Progenitor cell of endocrine pancreas (in vitro differentiated cells): ENCODE data around the gene PSMG4. TPM values are rescaled to one million over a fixed set of nuclear protein-coding genes. Genes with fewer than 3 reads are reported as not detected.

Source experiments
- DNase-seq: peaks from one replicate; pipeline ENCODE4 v3.0.0; 2021; ENCODE audit warnings: low spot score; ENCODE audit not compliant: unreplicated experiment
- H3K27ac Mint-ChIP-seq: 2 replicates; pipeline ENCODE4 v1.8.0; 2021; ENCODE audit warnings: mild to moderate bottlenecking, moderate library complexity, mixed read lengths
- H3K27me3 Mint-ChIP-seq: 2 replicates; pipeline ENCODE4 v1.8.0; 2021; ENCODE audit warnings: mixed read lengths
- H3K36me3 Mint-ChIP-seq: 2 replicates; pipeline ENCODE4 v1.8.0; 2022; ENCODE audit warnings: mixed read lengths; ENCODE audit not compliant: insufficient read depth
- H3K4me1 Mint-ChIP-seq: 2 replicates; pipeline ENCODE4 v1.8.0; 2021; ENCODE audit warnings: low read depth, mixed read lengths
- H3K4me3 Mint-ChIP-seq: 2 replicates; pipeline ENCODE4 v1.8.0; 2021; ENCODE audit warnings: low read depth, mild to moderate bottlenecking, moderate library complexity, mixed read lengths
- H3K9me3 Mint-ChIP-seq: 2 replicates; pipeline ENCODE4 v1.8.0; 2021; ENCODE audit warnings: low read depth, mixed read lengths
- total RNA-seq: library from RNA; stranded (reverse); gene quantifications from 2 replicates; pipeline ENCODE4 v1.2.1, GENCODE V29; 2021
- TF ChIP-seq, protein P1 (sequence below): fragments of 200-600 bp; sonication (generic); IDR thresholded peaks from one replicate; pipeline ENCODE4 v1.5.0; 2021; ENCODE audit warnings: antibody characterized with exemption, mild to moderate bottlenecking; ENCODE audit not compliant: unreplicated experiment

The PSMG4 gene
- total RNA-seq, 1 donor from 2014 or later = 17.7 TPM

DNA sequence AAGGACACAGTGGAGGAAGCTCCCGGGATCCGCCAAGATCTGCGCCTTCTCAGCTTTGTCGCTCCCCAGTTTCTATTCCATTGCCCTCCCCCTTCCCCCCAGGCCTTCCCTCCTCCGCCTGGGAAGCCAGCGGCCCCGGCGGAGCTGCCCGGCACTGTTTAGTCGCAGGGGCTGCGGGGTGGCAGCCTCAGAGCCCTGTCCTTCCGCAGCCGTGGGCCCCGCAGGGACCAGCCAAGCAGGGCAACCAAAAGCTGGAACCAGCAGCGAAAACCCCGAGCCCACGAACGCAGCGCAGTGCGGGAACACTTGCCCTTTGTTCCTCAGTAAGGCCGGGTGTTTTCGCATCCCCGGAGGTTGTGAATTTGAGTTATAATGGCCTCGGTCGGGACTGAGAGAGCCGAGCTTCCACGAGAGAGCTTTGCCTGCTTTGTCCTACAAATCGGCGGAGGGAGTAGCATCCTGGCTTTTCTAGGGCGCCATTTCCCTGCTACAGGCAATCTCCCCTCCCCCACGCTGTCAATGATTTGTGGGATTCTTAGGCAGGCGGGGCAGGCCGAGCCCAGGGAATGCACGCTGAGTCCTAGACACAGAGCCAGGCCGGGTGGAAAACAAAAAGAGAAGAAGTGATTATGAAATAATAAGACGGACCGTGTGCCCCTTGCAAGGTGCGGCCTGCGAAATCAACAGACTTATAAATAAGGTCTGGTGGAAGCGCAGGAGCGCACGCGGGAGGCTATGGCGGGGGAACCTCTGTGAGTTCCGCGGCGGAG, 27.3 kb upstream of the PSMG4 start:
- Mint-ChIP-seq H3K4me3 (peak overlapping the region; percentile 87), H3K4me1 (peaks cover 24% of the 10 kb centered on the region), H3K36me3 (no peaks in the 10 kb centered on the region), H3K27ac (peak overlapping the region; percentile 94), H3K9me3 (no peaks in the 10 kb centered on the region), H3K27me3 (peaks cover 17% of the 10 kb centered on the region)
- DNase-seq = peak; percentile 85
- TF ChIP-seq, protein P1, sequence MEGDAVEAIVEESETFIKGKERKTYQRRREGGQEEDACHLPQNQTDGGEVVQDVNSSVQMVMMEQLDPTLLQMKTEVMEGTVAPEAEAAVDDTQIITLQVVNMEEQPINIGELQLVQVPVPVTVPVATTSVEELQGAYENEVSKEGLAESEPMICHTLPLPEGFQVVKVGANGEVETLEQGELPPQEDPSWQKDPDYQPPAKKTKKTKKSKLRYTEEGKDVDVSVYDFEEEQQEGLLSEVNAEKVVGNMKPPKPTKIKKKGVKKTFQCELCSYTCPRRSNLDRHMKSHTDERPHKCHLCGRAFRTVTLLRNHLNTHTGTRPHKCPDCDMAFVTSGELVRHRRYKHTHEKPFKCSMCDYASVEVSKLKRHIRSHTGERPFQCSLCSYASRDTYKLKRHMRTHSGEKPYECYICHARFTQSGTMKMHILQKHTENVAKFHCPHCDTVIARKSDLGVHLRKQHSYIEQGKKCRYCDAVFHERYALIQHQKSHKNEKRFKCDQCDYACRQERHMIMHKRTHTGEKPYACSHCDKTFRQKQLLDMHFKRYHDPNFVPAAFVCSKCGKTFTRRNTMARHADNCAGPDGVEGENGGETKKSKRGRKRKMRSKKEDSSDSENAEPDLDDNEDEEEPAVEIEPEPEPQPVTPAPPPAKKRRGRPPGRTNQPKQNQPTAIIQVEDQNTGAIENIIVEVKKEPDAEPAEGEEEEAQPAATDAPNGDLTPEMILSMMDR = no peak

DNA sequence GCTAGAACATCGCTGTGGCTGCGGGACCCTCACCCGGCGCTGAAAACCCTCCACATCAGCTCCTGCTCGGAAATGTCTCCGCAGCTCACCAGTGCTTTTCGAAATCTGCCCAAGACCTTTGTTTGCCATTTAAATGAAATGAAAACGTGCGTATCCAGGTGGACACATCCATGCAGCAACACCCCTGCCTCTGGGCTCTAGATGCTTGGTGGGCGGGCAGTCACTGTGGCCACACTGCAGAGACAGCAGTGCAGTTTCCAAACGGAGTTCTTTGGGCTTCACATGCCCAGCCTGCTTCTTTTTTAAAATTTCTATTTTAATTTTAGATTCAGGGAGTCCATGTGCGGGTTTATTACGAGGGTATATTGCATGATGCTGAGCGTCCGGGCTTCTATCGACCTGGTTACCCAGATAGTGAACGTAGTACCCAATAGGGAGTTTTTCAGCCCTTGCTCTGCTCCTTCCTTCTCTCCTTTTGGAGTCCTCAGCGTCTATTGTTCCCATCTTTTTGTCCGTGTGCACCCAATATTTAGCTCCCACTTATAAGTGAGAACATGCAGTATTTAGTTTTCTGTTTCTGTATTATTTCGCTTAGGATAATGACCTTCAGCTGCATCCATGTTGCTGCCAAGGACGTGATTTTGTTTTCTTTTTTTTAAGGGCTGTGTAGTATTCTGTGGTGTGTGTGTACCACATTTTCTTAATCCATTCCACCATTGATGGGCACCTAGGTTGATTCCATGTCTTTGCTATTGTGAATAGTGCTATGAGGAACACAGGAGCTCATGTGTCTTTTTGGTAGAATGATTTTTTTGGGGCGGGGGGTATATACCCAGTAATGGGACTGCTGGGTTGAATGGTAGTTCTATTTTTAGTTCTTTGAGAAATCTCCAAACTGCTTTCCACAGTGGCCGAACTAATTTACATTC, 26.5 kb upstream of the PSMG4 start:
- TF ChIP-seq, protein P1 = no peak
- Mint-ChIP-seq H3K27ac (peak overlapping the region; percentile 94), H3K36me3 (no peaks in the 10 kb centered on the region), H3K4me1 (peaks cover 22% of the 10 kb centered on the region), H3K9me3 (no peaks in the 10 kb centered on the region), H3K27me3 (peaks cover 17% of the 10 kb centered on the region), H3K4me3 (peak overlapping the region; percentile 87)
- no peak for DNase-seq

DNA sequence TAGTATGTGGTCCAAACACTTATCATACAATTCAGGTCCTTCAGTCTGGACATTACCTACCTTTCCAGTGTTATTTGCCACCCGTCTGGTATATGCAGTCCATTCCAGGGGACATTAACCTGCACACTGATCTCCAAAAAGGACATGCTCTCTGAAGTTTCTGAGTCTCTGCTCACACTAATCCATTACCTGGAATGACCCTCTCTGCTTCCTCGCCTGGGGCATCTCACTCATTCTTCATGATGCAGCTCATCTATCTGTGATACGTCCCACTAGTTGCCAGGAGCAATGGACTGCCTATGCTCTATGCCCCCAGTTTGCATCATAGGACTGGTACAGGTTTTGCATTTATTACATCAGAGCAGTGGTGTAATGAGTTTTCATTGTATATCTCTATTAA, 25.4 kb upstream of the PSMG4 start:
- Mint-ChIP-seq H3K27ac (peak overlapping the region; percentile 55), H3K9me3 (no peaks in the 10 kb centered on the region), H3K4me3 (peak overlapping the region; percentile 87), H3K27me3 (peaks cover 17% of the 10 kb centered on the region), H3K36me3 (no peaks in the 10 kb centered on the region), H3K4me1 (peaks cover 22% of the 10 kb centered on the region)
- TF ChIP-seq, protein P1 = no peak
- DNase-seq = no peak

DNA sequence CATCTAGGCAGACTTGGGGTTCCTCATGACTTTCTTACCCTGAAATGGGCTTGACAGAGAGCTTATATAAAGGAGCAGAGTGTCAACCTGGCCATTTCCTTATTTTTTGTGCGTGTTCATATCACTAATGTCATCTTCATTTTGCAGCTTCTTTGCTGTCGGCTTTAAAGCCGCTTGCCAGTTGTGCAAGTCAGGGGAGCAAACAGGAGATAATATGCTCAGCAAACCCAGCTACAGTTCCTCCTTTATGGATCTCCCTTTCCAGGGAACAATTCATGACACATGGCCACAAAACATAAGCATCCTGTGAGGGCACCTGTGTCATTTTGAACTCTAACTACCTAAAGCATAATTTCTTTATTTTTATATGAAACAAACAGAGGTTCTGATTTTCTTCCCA, 24.8 kb upstream of the PSMG4 start:
- TF ChIP-seq, protein P1 = no peak

GRCh38 chr6:3235486-3235885, 23.3 kb upstream of the PSMG4 start:
- Mint-ChIP-seq H3K4me1 (peaks cover 11% of the 10 kb centered on the region), H3K27ac (no peak overlapping the region), H3K27me3 (peaks cover 12% of the 10 kb centered on the region), H3K4me3 (no peak overlapping the region), H3K9me3 (no peaks in the 10 kb centered on the region), H3K36me3 (peaks cover 2% of the 10 kb centered on the region)
- DNase-seq = no peak
- TF ChIP-seq, protein P1 = no peak

More for the DNA sequence above, 24.8 kb upstream of the PSMG4 start:
- DNase-seq = no peak
- H3K36me3 Mint-ChIP-seq = no peaks in the 10 kb centered on the region
- peaks cover 17% of the 10 kb centered on the region for H3K27me3 Mint-ChIP-seq
- H3K4me1 Mint-ChIP-seq = peaks cover 19% of the 10 kb centered on the region
- H3K9me3 Mint-ChIP-seq = no peaks in the 10 kb centered on the region
- no peak overlapping the region for H3K4me3 Mint-ChIP-seq
- H3K27ac Mint-ChIP-seq = no peak overlapping the region
